GM23248 (cell line): ENCODE data around the gene CNTN4.

Source experiments
- EZH2 ChIP-seq: fragments of 200-600 bp; sonication (generic); IDR thresholded peaks from 2 replicates; pipeline ENCODE4 v1.6.1; 2018; ENCODE audit warnings: antibody characterized with exemption, mild to moderate bottlenecking; ENCODE audit not compliant: insufficient read depth, poor library complexity, severe bottlenecking
- EZH2phosphoT487 ChIP-seq: fragments of 200-600 bp; sonication (generic); IDR thresholded peaks from 2 replicates; pipeline ENCODE4 v1.6.1; 2018; ENCODE audit warnings: antibody characterized with exemption, moderate library complexity, mild to moderate bottlenecking, low read depth; ENCODE audit not compliant: insufficient read depth

- TF ChIP-seq EZH2 (no peak), EZH2phosphoT487 (no peak)
These were observed 938.5 kb downstream of the CNTN4 start for GRCh38 chr3:3037156-3037555.
